Esophagus squamous epithelium (tissue), 4 donors: ENCODE measurements around the gene MTRF1L.

Experiments used
- CTCF ChIP-seq, 6 experiments: fragments of 450-650 bp in 4 of 6; fragments of 200-600 bp in 2 of 6; sonication (generic) in 2 of 6; IDR thresholded peaks; one replicate each; pipeline ENCODE4 v1.5.1; 2016 to 2019; ENCODE audit warnings: antibody characterized with exemption in 6 of 6, mild to moderate bottlenecking in 4 of 6, moderate library complexity in 4 of 6
- POLR2A ChIP-seq, 4 donors: fragments of 450-650 bp; IDR thresholded peaks; one replicate each; pipeline ENCODE4 v1.6.1; 2017; ENCODE audit warnings: antibody characterized with exemption in 4 of 4, mild to moderate bottlenecking in 4 of 4, moderate library complexity in 3 of 4

- TF ChIP-seq POLR2A (IDR thresholded peaks at IDR 0.05) (no peak), CTCF (IDR thresholded peaks at IDR 0.05) (no peak)
These were observed 24.5 kb downstream of the MTRF1L start for GRCh38 chr6:152978058-152978457.
